Peyer's patch (tissue), 4 donors: ENCODE data around the gene BRMS1. TPM values are rescaled to one million over a fixed set of nuclear protein-coding genes. Genes with fewer than 3 reads are reported as not detected.

Experiments used
- DNase-seq, 3 donors: peaks; one replicate each; pipeline ENCODE4 v3.0.0-alpha.2; 2017 to 2019
- H3K27ac ChIP-seq, 4 donors: fragments of 200-600 bp; sonication (generic); one replicate each; pipeline ENCODE4 v1.5.1; 2016 to 2019
- H3K27me3 ChIP-seq, 2 donors: fragments of 200-600 bp; sonication (generic); one replicate each; pipeline ENCODE4 v1.5.1; 2019
- H3K36me3 ChIP-seq, 3 donors: fragments of 200-600 bp; sonication (generic); one replicate each; pipeline ENCODE4 v1.5.1; 2016 to 2019
- H3K4me1 ChIP-seq, 4 donors: fragments of 200-600 bp; sonication (generic); one replicate each; pipeline ENCODE4 v1.5.1; 2016 to 2019
- H3K4me3 ChIP-seq, 4 donors: fragments of 200-600 bp; sonication (generic); 1 replicate in 3 of 4; 2 replicates in 1 of 4; pipeline ENCODE4 v1.5.1; 2016 to 2019; ENCODE audit warnings: mild to moderate bottlenecking in 1 of 4
- H3K9me3 ChIP-seq, 4 donors: fragments of 200-600 bp; sonication (generic); one replicate each; pipeline ENCODE4 v1.5.1; 2016 to 2019; ENCODE audit warnings: mild to moderate bottlenecking in 1 of 4
- POLR2A ChIP-seq, 2 donors: fragments of 450-650 bp; IDR thresholded peaks; one replicate each; pipeline ENCODE4 v1.5.1; 2017; ENCODE audit warnings: antibody characterized with exemption in 2 of 2, mild to moderate bottlenecking in 2 of 2, moderate library complexity in 2 of 2
- total RNA-seq, 4 donors: library from RNA; depleted of rRNA; stranded (reverse); fragments of >200 nt; gene quantifications; one replicate each; pipeline ENCODE4 v1.1.0, GENCODE V29; 2016
- TF ChIP-seq, protein P1 (sequence below), 6 experiments: fragments of 450-650 bp in 4 of 6; fragments of 200-600 bp in 2 of 6; sonication (generic) in 1 of 6; IDR thresholded peaks; one replicate each; pipeline ENCODE4 v1.5.1; 2017 to 2019; ENCODE audit warnings: antibody characterized with exemption in 6 of 6, mild to moderate bottlenecking in 3 of 6, moderate library complexity in 1 of 6

Gene BRMS1
- total RNA-seq, 4 donors from 2014 or later, result 36.9 to 63.5 (median 50.3) TPM

DNA sequence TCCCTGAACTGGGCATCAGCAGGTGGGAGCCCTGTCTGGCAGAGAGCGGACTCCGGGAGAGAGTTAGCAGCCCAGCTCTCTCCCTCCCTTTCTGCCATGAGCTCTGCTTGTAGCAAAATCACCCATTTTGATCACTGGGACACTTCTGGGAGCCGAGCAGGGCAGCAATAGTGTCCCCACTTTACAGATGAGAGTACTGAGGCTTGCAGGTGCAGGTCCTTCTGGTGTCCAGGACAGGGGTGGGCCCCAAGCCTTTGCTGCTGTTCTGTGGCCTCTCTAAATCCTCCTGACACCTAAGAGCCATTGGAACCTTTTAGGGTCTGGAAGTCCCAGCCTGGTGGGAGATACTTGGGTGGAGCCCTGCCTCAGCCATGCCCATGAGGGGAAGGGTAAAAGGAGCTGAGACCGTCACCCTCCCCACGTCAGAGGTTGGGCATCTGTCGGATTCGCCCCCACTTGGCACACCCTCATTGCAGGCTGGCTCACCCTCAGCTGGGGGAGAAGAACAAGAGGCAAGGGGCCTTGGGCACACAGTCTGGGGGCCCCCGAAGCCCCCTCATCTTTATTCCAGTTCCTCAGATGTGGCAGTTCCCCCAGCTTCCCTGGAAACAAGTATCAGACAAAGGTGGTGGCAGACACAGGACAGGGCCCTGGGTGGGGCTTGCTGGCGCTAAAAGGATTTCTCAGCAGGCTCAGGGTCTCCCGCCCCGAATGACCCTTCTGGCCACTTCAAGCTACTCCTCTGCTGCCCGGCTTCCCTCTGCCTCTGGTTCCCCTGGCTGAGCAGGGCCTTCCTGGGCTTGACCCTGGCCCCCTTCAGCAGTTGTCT lies 13.1 kb downstream of the BRMS1 start:
- no peak overlapping the region for H3K4me3 ChIP-seq
- H3K36me3 ChIP-seq, result peaks cover 0 to 27% (median 0%) of the 10 kb centered on the region in 3 donors
- H3K27me3 ChIP-seq, result no peaks in the 10 kb centered on the region
- TF ChIP-seq, protein P1, sequence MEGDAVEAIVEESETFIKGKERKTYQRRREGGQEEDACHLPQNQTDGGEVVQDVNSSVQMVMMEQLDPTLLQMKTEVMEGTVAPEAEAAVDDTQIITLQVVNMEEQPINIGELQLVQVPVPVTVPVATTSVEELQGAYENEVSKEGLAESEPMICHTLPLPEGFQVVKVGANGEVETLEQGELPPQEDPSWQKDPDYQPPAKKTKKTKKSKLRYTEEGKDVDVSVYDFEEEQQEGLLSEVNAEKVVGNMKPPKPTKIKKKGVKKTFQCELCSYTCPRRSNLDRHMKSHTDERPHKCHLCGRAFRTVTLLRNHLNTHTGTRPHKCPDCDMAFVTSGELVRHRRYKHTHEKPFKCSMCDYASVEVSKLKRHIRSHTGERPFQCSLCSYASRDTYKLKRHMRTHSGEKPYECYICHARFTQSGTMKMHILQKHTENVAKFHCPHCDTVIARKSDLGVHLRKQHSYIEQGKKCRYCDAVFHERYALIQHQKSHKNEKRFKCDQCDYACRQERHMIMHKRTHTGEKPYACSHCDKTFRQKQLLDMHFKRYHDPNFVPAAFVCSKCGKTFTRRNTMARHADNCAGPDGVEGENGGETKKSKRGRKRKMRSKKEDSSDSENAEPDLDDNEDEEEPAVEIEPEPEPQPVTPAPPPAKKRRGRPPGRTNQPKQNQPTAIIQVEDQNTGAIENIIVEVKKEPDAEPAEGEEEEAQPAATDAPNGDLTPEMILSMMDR (IDR thresholded peaks at IDR 0.05), result no peak
- no peak for TF ChIP-seq POLR2A (IDR thresholded peaks at IDR 0.05)
- no peak for DNase-seq
- no peaks in the 10 kb centered on the region for H3K9me3 ChIP-seq
- H3K4me1 ChIP-seq, result peaks cover 8 to 44% (median 14%) of the 10 kb centered on the region in 4 donors
- no peak overlapping the region for H3K27ac ChIP-seq

DNA sequence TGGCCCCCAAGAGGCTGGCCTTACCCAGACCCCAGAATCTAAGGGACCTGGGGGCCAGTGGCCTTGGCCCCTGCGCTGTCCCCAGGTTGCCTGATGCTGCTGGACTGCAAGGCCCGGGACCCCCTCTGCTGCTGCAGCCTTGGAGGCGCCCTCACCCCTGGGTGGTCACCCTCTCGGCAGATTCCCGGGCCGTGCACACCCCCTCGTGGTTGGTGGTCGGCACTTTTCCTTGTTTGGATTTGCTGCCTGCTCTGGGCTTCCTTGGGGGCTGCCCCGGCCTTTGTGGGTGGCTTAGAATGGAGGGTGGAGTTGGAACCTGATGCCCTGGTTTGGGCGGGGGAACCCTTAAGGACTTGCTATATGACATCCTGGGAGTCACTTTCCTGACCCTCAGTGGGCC lies 14.0 kb downstream of the BRMS1 start:
- Histone ChIP-seq H3K36me3 (peaks cover 0 to 27% (median 0%) of the 10 kb centered on the region in 3 donors), H3K4me3 (no peak overlapping the region), H3K27me3 (no peaks in the 10 kb centered on the region), H3K9me3 (no peaks in the 10 kb centered on the region), H3K27ac (no peak overlapping the region), H3K4me1 (peaks cover 4 to 44% (median 7%) of the 10 kb centered on the region in 4 donors)
- no peak for DNase-seq
- TF ChIP-seq, protein P1 (IDR thresholded peaks at IDR 0.05), result no peak
- no peak for TF ChIP-seq POLR2A (IDR thresholded peaks at IDR 0.05)

DNA sequence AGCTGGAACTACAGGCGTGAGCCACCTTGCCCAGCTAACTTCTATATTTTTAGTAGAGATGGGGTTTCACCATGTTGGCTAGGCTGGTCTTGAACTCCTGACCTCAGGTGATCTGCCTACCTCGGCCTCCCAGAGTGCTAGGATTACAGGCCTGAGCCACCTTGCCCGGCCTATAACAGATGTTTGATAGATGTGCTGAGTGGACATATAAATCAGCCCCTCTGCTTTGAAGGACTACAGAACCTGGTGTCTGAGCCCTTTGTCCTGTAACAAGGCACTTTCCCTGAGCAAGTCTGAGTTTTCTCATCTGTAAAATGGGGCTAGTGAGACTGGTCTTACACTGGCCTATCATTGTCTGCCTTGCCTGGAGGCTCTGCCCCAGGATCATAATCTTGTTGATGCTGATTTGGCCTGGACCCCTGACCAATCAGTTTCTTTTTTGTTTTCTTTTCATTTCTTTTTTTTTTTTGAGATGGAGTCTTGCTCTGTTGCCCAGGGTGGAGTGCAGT lies 15.7 kb downstream of the BRMS1 start:
- H3K4me1 ChIP-seq, result peaks cover 0 to 28% (median 2%) of the 10 kb centered on the region in 4 donors
- peak overlapping the region in 1 of 4 donors; percentile 14 for H3K27ac ChIP-seq
- peaks cover 0 to 24% (median 0%) of the 10 kb centered on the region in 3 donors for H3K36me3 ChIP-seq
- no peak overlapping the region for H3K4me3 ChIP-seq
- TF ChIP-seq, protein P1 (IDR thresholded peaks at IDR 0.05), result no peak
- TF ChIP-seq POLR2A (IDR thresholded peaks at IDR 0.05), result no peak
- DNase-seq, result no peak
- no peaks in the 10 kb centered on the region for H3K9me3 ChIP-seq
- no peaks in the 10 kb centered on the region for H3K27me3 ChIP-seq

DNA sequence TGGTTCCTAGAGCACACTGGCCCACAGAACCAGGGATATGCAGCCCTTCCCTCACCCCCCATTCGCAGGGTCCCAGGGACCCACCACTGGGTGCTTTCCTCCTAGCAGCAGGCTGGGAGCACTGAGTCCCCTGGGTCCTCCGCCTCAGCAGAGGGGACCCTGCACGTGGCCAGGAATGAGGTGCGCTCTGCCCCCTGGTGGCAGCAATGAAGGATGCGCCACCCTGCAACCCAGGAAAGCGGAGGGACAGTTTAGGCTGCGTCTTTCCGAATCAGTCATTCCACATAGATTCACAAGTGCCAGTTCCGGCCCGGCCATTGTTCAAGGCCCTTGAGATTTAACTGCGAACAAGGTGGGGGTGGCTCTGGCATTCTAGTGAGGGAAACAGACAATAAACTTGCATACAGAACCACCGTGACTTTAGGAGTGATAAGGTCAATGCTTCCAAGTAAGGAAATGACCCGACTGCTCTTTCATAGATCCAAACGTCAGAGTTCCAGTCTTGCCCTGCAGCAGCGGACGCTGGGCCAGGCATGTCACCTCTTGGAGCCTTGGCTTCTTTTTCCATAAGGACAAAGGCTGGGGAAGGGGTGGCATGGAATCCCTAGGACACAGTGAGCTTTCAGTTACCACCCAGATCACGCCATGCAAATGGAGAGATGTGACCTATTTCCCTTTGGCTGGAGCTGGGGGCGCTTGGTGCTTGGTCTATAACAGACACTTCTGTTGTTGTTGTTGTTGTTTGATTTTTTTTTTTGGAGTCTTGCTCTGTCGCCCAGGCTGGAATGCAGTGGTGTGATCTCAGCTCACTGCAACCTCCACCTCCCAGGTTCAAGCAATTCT lies 16.4 kb downstream of the BRMS1 start:
- Histone ChIP-seq H3K27ac (peak overlapping the region in 3 of 4 donors; percentile 14 to 59 (median 46)), H3K4me3 (peak overlapping the region in 1 of 4 donors; percentile 14), H3K27me3 (no peaks in the 10 kb centered on the region), H3K9me3 (no peaks in the 10 kb centered on the region), H3K36me3 (peaks cover 0 to 19% (median 0%) of the 10 kb centered on the region in 3 donors), H3K4me1 (peaks cover 0 to 27% (median 2%) of the 10 kb centered on the region in 4 donors)
- TF ChIP-seq POLR2A (IDR thresholded peaks at IDR 0.05), result no peak
- TF ChIP-seq, protein P1 (IDR thresholded peaks at IDR 0.05), result peak; percentile 91 to 98 (median 96)
- peak; percentile 72 to 92 (median 87) for DNase-seq

DNA sequence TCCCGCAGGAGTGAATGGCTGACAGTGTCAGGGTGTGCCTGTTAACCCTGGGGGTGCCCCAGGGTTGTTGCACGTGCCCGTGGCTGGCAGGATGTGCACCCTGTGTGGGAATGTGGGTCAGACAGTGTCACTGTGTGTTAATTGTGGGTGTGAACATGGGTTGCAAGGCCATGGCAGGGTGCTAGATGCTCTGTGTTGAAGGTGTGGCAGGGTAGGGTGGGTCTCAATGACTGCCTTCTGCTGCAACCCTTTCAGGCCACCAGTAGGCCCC lies 16.9 kb downstream of the BRMS1 start:
- Histone ChIP-seq H3K4me1 (peaks cover 0 to 27% (median 2%) of the 10 kb centered on the region in 4 donors), H3K36me3 (peaks cover 0 to 13% (median 0%) of the 10 kb centered on the region in 3 donors), H3K27ac (peak overlapping the region in 3 of 4 donors; percentile 14 to 59 (median 46)), H3K27me3 (no peaks in the 10 kb centered on the region), H3K4me3 (no peak overlapping the region), H3K9me3 (no peaks in the 10 kb centered on the region)
- no peak for TF ChIP-seq POLR2A (IDR thresholded peaks at IDR 0.05)
- TF ChIP-seq, protein P1 (IDR thresholded peaks at IDR 0.05), result no peak
- DNase-seq, result no peak
